Endometrium (tissue), 2 donors: ENCODE measurements around the gene PDK2.

Experiments
- FAIRE-seq: peaks from 2 replicates; lab custom pipeline; 2012; peaks lifted over from hg19 to GRCh38; lab: Jason Lieb, UNC
- donor health status: control.
- donor health status: control.

PDK2 gene

GRCh38 chr17:50094753-50095619 lies at the start of gene PDK2:
Gene PDK2, plus strand, starts transcription at chr17:50095351. Its CDS starts 85 bp downstream, at chr17:50095436.
- FAIRE-seq = peak; percentile 83

GRCh38 chr17:50046179-50046578 lies 49.0 kb upstream of the PDK2 start:
- FAIRE-seq = no peak

DNA sequence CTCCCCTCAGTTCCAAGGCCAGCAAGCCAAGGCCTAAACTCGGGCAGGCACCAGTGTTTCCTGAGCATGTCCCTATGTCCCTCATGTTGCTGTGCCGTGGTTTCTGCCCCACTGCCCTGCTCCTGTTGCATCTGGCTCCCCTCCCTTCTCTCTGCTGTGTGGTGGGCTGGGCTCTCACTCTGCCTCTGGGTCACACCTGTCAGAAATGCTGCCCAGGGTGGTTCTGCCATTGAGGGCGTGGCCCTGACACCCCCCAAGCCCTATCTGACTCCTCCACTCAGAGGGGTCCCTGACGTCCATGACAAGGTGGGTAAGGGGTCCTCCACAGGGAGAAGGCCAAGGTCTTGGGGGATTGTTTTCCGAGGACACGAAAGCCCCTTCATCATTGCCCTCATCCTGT lies 48.5 kb upstream of the PDK2 start:
- FAIRE-seq = no peak

GRCh38 chr17:50047083-50047482 lies 48.1 kb upstream of the PDK2 start:
- no peak for FAIRE-seq

- no peak for FAIRE-seq
Observed at GRCh38 chr17:50047488-50048126, 47.5 kb upstream of the PDK2 start.

- FAIRE-seq = no peak
Observed at GRCh38 chr17:50048146-50048720, 46.9 kb upstream of the PDK2 start.

GRCh38 chr17:50048988-50049387 lies 46.2 kb upstream of the PDK2 start:
- no peak for FAIRE-seq

- no peak for FAIRE-seq
Observed at GRCh38 chr17:50049636-50050035, 45.5 kb upstream of the PDK2 start.

DNA sequence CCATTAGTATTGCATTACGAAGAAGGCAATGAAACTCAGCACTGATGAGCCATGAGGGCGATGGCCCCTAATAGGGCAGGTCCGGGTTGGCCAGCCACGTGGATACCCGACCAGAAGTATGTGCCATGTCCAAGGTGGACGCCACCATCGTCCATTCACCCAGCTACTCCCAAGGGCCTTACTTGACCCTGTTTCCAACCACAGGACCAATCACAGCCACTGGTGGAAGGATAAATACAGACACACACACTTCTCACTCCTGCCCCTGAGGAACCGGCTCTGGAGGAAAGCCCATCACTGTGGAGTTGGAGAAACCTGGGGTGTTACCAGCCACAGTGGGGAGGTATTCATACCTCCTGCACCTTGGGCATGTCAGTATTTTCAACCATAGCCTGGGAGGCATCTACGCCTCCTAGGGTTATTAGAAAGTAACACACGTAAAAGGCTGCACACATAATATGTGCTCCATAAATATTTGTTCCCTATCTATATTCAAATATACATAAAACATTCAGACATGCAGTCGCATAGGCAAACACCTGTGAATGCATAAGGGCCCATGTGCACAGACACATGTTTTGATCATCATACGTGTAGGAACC lies 44.6 kb upstream of the PDK2 start:
- FAIRE-seq = no peak

DNA sequence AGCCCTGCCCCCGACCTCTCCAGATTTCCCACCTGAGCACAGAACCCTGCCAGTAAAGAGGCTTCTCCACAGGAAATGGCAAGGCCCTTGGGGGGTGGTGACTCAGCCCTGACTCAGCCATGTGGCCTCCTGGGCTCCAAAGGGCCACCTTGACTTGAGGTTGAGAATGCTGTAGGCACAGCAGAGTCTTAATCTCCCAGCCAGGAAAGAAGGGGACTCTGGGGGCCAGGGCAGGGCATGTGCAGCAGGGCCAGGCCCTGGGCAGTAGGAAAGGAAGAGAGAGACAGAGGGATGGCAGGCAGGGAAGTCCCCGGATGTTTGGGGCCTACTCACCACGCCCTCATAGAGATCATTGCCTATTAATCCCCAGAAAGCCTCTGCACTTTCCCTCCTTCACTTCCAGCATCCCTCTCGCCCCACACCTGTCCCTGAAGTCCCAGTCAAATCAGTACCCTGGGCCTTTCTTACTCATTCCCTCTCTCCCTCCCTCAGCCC lies 44.0 kb upstream of the PDK2 start:
- FAIRE-seq = no peak

DNA sequence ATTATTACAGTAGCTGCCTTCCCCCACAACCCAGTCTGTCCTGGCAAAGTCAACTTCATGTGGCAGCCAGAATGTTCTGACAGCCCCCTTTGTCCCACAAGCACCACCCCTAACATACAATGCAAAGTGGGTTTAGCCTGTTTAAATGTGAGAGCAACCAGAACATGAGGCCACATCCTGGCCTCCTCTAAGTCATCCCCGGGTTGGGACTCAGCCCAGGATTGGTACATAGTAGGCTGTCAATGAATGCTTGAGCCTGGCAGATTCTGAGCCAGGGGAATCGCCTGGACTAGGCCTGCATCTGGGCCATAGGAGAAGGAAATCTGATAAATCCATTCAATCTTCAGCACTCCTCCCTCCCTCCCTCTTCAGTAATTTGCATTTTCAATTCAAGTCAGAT lies 43.5 kb upstream of the PDK2 start:
- no peak for FAIRE-seq

- no peak for FAIRE-seq
Observed at GRCh38 chr17:50052241-50052796, 42.8 kb upstream of the PDK2 start.

DNA sequence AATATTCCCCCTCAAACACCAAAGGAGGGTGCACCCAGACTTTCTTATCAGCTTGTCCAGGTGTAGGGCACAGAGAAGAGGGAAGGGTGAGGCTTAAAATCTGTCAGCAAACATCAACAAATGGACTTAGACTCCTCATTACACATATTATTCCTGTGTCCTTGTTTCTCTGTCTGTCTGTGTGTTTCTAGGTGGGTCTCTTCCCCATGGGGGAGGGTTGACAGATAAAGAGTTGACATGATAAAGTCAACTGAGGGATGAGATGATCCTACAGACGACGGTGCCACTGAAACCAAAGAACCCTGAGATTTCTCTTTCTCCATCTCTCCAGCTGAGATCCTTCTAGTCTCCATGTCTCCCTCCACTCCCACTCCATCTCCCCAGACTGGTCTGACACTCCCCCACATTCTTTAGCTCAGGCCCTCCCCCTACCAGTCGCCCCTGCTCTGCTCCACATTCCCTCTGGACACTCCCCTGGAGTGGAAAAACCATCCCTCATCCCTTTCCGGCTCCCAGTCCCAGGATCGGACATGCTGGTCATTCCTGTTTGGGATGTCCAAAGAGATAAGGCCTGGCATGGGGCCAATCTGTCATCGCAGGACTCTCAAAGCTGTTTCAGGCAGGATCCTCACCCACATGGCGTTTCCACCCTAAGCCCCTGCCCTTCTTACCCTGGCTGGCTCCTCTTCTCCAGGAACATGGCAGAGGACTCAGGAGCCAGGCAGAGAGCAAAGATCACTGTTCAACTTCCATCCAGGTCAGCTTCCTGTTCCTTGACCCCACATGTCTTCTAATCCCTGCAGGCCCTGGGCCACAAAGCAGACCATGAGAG lies 42.1 kb upstream of the PDK2 start:
- FAIRE-seq = no peak

- FAIRE-seq = no peak
Observed at GRCh38 chr17:50053654-50053960, 41.5 kb upstream of the PDK2 start.

DNA sequence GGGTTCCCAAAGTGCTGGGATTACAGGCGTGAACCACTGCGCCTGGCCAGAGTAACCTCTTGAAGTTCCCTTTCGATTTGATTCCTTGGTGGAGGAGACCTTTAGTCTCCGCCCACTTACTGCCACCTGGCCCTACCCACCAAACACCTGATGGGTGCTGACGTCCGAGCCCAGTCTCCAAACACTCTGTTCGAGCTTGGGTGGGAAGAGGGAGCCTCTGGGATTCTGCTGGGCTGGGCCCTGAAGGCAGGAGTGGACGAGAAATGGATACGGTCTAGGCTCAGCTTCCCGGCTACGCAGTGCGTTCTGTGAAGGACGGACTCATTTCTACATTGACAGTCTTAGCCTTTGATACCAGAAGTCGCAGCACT lies 40.1 kb upstream of the PDK2 start:
- no peak for FAIRE-seq

DNA sequence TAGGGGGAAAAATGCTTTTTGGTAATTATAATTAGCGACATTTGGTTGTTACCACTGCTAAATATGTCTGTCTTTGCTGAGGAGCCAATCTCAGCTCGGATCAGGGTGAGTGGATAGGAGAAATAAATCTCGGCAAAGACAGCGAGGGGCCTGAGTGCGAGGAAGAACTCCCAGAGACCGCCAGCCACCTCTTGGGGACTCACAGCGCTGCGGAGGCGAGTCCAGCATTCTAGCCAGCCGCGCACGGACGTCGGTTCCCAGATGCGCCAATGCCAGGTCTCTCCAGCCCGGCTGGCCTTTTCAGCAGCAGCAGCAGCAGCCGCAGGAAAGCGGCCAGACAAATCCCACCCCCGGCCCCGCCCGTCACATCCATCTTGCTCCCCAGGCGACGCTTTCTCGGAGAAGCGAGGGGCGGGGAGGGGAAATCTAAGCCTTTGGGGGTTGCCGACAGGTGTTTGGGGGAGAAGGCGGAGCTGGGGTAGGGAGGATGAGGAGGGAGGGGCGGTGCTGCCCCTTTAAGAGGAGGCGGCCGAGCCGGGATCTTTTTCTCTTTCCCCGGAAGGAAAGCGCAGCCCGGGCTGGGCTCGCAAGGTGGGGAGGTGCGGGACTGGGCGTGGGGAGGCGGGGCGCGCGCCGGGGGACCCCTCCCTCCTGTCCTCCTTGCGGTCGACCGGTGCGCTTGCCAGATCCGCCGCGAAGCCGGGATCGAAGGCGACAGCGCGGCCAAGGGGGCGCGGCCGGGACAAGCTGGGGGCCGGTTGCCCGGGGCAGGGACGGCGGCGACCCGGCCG lies 39.5 kb upstream of the PDK2 start, which contains the start of gene ITGA3:
Gene ITGA3 (plus strand): TSS at position 685 of the 791 bp plus-strand sequence. CDS start 330 bp downstream, outside the sequence.
- no peak for FAIRE-seq

- no peak for FAIRE-seq
Observed at GRCh38 chr17:50056217-50056960, 38.8 kb upstream of the PDK2 start.

DNA sequence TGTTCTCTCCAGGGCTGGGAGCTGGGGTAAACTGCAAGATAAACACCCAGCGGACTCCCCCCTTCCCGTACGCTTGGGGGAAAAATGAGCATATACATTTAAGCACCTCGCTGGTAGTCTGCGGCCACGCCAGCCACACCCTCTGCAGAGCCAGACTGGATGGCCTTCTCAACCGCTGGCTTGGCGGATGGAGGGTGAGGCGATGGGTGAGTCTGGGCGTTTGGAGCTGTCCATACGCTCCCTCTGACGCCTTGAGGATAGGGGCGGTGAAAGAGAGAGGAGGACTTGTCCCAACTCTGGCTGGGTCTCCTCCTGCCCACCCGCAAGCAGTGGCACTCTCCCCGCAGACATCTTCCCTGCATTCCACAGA lies 38.2 kb upstream of the PDK2 start:
- FAIRE-seq = no peak

DNA sequence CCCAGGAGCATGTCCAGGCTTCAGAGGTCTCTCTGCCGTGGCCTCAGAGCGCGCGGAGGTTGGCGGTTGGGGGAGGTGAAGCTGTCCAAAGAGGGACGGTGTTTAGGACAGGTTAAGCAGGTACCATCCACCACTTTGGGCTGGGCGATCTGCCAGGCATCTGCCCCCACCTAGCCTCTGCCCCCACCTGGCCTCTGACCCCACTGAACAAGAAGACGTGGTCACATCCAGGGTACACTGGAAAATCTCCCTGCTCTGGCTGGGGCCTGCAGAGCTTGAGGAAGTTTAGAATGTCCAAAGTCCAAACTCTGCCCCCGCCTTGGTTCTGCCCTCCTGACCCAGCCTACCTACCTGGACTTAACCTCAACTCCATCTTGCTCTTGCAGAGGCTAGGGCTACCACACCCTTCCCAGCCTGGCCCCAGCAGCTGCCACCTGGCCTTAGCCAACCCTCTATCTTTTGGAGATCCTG lies 37.6 kb upstream of the PDK2 start:
- no peak for FAIRE-seq
